ENCODE measurements around the gene ENGASE.
"Not testable (repeated sequence)": the region's sequence is repeated elsewhere in the genome, so short reads cannot be mapped to it uniquely, and the experiment has no call there.

ENGASE gene

DNA sequence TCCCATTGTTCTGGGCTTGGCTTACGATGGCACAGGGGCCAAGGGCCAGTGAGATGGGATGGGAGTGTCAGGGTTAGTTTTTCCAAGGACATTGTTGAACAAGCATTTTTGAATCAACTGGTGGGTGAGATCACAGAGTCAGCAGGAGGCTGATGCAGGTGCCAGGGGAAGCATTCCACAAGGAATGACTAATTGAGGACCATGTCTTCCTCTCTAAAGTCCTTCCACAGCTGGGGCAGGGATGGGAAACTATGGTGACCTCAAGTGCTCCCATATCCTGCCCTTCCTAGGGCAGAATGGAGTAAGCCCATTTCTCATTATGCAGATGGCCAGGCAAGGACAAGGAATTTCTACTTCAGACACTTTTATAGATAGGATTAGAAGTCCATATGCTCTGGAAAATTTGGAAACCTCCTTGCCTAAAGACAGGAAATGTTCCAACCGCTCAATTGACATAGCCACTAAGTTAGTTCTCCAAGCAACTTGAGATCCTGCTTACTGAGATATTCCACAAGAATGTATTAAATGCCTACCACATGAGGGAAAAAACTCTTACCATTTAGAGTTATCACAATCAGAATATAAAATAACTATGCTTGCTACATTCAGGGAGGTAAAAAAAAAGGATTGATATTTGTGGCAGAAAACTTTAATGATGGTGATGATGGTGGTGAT, 21.2 kb upstream of the ENGASE start:
- DNase-seq (ENCODE audit: low spot score) = no peak

DNA sequence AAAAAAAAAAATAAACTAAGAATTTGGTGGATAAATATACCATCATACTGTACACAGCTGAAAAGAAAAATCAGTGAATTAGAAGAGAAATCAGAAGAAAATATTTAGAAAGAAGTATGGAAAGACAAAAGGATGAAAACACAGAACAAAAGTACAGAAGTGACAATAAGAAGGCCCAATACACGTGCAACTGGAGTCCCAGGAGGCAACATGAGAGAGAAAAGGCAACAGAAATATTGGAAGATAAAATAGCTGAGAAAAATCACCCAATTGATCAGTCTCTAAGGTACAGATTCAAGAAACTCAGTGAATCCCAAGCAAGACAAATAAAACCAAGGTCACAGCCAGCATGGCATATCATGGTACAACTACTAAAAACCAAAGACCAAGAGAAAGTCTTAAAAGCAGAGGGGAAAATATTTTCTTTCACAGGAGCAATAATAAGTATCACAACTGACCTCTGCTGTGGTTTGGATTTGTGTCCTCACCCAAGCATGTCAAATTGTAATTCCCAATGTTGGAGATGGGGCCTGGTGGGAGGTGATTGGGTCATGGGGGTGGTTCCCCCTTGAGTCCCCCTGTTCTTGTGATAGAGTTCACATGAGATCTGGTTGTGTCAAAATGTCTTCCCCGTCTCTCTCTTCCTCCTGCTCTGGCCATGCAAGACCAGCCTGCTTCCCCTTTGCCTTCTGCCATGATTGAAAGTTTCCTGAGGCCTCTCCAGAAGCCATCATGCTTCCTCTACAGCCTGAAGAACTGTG, 20.2 kb upstream of the ENGASE start:
- DNase-seq (ENCODE audit: low spot score) = no peak

DNA sequence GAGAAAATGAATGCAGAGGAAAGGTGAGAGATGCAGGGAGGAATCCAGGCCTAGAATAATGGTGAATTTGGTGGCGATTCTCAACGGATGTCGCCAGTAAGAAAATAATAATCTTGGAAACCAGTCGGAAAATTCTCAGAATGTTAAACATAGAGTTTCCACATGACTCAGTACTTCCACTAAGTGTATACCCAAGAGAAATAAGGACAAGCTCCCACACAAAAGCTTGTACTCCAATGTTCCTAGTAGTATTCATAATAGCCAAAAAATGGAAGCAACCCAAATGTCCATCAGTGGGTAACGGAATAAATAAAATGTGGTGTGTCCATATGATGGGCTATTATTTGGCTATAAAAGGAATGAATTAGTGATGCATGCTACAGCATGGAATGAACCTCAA, 19.4 kb upstream of the ENGASE start:
- no peak for DNase-seq (ENCODE audit: low spot score)

DNA sequence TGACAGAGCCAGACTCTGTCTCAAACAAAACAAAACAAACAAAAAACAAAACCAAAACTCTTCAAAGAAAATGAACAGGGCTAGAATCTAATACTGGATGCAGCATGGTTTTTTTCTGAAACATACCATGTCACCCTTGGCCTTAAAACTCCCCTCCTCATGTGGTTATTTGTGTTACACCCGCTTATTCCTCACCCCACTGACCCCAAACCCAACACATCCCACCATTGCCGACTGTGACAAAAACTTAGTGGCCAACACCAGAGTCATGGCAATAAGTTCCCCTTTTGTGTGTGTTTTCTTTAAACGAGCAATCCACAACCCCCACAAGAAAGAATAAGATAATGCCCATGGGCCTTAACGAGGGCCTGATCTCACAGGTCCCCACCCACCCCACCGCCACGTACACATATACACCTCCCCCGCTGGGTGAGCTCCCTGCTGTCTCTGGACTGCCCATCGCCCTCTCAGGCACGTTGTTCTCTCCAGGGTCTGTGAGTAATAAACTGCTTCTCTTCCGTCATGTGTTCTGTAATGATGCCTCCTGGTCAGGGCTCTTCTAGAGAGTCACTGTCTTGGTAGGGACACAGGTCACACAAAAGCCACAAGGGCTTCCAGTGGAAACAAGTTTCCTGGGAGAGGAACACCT, 16.8 kb upstream of the ENGASE start:
- no peak for DNase-seq (ENCODE audit: low spot score)

DNA sequence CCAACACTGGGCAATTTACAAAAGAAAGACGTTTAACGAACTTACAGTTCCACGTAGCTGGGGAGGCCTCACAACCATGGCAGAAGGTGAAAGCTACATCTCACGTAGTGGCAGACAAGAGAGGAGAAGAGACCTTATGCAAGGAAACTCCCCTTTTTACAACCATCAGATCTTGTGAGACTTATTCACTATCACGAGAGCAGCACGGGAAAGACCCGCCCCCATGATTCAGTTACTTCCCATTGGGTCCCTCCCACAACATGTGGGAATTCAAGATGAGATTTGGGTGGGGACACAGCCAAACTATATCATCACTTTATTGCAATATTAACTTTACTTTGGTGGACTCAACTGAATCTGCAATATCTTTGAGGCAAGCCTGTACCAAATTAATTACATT, 11.9 kb upstream of the ENGASE start:
- DNase-seq (ENCODE audit: low spot score) = no peak

DNA sequence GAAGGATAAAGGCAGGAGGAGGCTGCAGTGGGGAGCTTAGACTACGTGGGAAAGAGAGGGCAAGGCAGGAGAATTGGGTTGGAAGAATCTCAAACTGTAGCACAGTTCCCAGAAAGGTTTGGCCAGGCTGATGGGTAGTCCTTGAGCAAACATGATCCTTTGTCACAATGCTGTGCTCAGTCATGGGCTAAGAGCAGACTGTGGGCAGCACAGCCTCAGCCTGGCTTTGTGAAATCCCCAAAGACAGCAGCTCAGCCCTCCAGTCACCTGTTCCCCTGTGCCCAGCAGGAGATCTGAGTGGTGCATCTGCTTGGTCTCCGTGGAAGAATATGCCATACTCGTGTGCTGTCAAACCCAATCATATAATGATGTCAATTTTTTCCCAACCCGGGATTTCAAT, 10.6 kb upstream of the ENGASE start:
- no peak for DNase-seq (ENCODE audit: low spot score)

DNA sequence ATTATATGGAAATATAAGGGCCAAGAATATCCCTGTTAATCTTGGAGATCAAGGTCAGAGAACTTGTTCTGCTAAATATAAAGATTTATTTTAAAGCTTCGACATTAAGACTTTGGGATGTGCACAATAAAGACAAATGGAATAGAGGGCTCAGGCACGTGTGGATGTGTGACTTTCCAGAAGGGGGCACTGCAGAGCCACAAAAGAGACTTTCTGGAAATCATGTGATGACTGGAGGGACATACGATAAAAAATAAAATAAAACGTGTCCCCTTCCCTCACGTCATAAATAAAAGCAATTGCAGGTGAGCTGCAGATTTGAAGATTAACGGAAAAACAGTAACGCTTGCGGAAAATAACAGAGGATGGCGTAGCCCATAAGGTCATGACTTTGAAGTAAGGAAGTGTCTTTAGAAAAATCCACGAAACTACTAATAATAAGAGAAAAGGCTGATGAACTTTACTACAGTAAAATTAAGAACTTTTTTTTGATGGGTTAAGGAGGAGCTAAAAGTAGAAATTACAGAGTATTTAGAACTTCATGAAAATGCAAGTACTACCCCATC, 9.4 kb upstream of the ENGASE start:
- DNase-seq (ENCODE audit: low spot score) = peak; percentile 44

DNA sequence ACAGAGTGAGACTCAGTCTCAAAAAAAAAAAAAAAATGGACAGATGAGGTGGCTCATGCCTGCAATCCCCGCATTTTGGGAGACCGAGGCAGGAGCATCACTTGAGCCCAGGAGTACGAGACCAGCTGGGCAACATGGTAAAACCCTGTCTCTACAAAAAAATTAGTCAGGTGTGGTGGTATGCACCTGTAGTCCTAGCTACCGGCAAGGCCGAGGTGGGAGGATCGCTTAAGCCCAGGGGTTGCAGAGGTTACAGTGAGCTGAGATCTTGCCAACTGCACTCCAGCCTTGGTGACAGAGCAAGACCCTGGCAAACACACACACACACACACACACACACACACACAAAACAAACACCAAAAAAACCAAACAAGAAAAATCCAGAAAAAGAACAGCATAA, 7.7 kb upstream of the ENGASE start:
- DNase-seq (ENCODE audit: low spot score) = no peak

DNA sequence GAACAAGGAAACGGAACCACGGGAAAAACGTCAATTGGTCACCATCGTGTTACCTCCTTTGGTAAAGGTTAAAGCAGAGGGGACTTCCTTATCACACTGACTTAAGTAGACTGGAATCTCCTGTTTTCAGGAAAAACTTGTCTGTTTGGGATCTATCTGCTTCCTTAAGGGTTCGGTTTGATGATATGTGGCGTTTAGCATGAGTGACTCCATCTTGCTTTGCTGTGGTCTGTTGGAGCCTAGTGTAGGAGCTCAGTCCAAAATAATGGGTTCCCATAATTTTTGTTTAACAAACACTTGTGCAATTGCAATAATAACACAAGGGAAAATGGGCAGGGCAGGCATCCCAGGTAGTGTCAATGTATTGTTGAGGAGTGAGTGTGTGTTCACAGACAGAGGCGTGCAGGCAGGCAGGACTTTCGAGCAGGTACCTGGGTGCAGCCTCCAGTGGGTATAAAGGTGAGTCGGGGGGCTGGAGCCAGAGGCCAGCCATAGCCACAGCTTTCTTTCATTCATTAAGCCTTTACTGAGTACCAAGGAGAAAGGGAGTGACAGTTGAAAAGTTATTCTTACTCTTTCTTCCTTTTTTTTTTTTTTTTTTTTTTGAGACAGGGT, 4.3 kb upstream of the ENGASE start:
- DNase-seq (ENCODE audit: low spot score) = no peak

DNA sequence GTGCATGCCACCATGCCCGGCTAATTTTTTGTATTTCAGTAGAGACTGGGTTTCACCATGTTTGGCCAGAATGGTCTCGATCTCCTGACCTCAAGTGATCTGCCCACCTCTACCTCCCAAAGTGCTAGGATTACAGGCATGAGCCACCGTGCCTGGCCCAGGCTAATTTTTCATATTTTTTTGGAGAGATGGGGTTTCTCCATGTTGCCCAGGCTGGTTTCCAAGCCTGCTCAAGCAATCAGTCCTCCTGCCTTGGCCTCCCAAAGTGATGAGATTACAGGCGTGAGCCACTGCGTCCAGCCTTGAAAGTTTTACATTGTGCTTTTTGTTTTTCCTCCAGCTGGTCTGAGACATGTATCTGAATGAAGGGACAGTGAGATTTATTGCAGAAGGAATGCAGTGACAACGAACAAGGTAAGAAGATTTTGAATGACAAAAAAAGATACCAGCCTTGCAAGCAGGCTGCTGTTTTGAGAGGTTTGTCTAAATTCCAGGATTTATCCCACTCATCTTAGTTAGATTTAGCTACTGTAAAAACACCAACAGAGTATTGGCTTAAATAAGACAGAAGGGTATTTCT, 3.4 kb upstream of the ENGASE start:
- DNase-seq (ENCODE audit: low spot score) = no peak

DNA sequence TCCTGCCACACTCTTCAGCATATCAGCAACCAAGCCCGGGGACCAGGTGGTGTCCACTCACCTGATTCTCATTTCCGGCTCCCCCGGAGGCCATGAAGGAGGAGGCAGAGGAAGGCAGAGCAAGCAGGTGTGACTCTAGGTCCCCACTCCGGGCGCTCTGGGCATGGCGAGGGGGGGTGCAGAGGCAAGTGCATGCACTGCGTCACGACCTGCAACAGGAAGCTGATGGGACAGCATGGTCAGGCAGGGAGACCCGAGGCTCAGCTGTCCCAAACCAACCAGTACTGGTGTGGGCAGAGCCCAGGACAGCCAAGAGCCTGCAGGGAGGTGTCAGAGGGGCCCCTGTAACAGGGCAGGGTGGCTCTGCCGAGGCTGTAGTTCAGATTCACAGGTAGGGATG, 2.1 kb upstream of the ENGASE start:
- no peak for DNase-seq (ENCODE audit: low spot score)

DNA sequence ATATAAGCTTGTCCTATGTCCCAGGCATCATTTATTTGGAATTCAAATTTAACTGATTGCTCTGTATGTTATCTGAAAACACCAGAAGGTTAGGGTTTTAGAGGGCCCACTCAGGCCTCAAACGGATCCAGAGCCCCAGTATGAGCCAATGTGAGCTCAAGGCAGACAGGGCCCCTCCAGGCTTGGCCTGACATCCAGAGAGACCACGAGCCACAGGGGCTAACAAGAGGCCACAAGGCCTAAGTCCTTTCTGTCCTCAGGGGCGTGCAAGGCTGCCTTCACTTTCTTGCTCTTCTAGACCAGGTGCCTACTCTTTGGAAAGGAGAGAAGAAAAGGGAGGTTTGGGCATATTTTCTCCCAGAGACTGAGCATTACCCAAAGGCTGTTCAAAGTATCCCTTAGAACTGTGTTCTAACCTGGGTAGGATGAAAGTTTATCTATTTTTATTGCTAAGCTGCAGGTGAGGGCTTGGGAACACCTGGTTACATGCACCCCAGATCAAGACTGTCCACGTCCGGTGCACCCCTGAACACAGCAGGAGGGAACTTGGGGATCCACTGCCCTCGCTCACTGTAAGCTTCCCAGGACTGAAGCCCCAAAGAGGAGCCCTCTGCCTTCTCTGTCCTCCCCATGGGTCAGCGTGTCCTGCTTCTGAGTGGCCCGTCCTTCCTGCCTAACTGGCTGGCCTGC, 1.5 kb upstream of the ENGASE start:
- no peak for DNase-seq (ENCODE audit: low spot score)

DNA sequence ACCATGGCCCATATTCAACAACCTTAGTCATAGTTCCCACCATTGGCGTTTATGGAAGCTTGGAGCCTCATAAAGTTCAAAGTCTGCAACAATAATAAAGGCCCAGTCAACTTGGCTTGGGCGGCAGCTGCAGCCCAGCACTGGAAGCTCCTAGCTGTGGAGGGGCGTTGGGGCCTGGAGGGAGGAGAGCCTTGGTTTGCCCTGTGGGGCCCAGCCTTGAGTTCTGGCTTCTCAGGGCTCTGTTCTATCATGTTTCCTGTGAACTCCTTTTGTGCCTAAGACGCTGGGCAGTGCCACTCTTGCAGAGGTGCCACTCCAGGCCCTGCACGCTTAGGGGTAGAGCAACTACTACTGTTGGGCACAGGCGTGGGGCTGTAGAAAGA, 927 bp upstream of the ENGASE start:
- DNase-seq (ENCODE audit: low spot score) = no peak

DNA sequence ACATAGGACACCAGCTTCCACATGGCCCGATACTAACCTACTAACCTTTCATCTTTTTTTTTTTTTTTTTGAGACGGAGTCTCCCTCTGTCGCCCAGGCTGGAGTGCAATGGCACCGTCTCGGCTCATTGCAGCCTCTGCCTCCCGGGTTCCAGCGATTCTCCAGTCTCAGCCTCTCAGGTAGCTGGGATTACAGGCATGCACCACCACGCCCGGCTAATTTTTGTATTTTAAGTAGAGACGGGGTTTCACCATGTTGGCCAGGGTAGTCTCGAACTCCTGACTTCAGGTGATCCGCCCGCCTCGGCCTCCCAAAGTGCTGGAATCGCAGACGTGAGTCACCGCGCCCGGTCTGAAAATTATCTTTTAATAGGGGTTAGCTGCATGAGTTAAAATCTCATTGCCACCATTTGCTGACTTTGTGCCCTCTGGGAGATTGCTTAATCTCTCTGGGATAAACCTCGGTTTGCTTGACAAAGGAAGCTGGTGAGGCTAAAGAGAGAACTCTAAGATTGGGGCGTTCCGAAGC, 439 bp upstream of the ENGASE start:
- DNase-seq (ENCODE audit: low spot score) = not testable (repeated sequence)

DNA sequence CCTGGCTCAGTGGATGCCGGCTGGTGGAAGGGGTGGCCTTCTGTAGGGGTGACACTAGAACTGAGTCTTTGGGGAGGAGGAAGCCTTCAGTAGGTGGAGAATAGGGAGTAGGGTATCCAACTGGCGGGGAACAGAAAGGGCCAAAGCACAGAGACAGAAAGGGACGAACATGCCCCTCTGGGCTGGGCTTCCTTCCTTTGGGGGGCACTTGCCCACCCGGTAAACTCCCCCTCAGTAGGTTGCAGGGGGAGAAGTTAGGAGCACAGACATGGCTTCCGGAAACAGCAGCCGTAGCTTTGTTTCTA, 774 bp downstream of the ENGASE start:
- DNase-seq (ENCODE audit: low spot score) = peak; percentile 19

DNA sequence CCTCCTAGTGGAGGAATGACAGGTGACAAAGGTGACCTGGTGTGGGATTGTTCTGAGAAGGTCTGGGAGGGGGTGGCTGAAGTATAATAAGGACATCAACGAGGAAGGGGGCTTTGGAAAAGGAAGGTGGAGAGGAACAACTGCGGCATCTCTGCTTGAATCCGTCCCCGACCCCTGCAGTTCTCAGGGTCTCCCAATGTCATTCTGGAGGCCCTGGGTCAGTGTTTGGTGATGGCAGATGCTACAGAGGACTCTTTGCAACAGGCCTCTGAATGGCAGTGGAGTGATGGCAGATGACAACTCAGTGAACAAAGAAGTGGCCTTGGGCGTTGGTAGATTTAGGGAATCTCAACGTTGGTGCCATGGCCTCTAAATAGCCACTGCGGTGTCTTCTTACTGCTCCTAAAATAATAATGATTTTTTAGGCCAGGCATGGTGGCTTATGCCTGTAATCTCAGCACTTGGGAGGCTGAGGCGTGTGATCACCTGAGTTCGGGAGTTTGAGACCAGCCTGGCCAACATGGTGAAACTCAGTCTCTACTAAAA, 1.3 kb downstream of the ENGASE start:
- DNase-seq (ENCODE audit: low spot score) = no peak

DNA sequence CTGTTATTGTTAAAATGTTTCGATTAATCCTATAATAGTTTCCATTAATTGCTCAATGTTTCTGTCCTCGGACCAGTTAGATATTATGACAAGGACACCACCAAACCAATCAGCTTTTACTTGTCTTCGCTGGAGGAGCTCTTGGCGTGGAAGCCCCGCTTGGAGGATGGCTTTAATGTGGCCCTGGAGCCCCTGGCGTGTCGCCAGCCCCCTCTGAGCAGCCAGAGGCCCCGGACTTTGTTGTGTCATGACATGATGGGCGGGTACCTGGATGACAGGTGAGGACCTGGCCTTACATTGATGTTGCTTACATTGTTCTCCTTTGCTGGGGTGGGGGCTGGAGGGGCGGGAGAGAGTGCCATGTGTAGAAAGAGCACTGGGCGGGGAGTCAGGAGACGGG, 3.0 kb downstream of the ENGASE start:
- DNase-seq (ENCODE audit: low spot score) = no peak

DNA sequence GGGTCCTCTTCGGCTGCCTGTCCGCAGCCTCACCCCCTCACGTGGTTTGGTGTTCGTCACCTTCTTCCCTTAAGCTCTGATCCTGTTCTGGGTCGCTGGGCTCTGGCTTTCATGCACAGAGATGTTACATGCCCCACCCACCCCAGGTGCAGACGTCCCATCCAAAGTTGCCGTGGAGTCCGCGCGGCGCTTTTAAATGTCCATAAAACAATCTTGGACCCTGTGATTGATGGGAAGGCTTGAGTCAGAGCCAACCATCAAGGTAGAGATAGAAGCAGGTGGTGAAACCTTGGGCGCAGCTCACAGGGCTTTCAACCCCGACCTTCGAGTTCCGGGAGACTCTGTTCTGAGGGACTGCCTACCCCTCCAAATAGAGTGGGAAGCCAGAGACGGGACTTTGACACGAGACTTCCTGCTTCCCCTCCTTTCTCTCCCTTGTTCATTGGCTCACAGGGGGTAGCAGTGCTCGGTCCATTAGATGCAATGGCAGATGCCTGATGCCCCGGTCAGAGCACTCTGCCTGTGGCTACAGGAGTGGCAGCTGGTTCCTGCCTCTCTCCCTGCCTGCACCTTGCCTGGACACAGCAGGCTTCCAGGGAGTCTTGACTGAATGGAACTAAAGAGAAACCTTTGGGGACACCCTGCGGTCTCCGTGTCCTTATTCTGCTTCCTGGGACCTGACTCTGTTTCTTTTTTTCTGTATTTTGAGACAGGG, 4.0 kb downstream of the ENGASE start:
- DNase-seq (ENCODE audit: low spot score) = no peak

DNA sequence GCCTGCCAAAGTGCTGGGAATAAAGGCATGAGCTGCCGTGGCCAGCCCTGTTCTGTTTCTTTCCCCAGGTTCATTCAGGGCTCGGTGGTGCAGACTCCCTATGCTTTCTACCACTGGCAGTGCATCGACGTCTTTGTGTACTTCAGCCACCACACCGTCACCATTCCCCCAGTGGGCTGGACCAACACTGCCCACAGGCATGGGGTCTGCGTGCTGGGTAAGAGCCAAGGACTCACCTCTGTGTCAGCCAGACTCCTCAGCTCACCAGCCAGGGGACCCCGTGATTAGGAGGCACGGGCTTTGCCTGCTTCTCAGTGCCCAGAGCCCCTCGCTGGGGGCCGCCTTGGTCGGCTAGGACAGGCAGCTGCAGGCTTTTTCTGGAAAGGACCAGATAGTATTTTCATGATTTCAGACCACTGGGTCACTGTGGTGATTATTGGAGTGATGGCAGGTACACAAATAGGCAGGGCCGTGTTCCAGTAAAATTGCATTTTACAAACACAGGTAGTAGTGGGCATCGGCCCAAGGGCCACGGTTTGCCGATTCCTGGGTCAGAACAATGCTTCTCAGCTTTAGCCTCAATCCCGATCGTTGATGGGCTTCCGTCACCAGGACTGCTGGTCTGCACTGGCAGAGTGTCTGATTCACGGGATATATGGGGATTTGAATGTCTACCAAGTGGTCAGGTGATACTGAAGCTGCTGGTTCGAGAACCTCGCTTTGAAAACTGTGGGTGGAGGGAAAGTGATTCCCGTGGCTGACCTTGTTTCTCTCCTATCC, 5.0 kb downstream of the ENGASE start:
- no peak for DNase-seq (ENCODE audit: low spot score)

DNA sequence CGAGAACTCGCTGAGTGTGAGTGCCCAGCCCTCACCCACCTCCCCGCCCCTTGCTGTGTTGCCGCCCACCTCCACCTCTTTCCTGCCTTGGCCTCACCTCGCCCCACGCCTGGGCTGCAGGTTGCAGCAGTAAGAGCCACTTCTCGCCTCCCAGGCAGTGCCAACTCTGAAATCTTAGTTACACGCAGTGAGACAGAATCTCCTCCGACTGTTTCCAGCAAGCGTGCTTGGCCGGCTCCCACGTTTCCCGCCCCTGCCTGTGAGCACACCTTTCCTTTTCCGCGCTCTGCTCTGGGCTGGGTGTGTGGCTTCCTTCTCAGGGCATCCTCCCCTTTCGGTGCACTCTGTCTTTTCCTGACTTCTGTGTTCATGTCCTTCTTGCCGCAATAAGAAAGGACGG, 5.7 kb downstream of the ENGASE start:
- no peak for DNase-seq (ENCODE audit: low spot score)

All from activated CD4-positive, alpha-beta T cell treated with anti-CD3 and anti-CD28 coated beads, Interleukin-2, Interleukin-4, amounts not matched to agents 100 ng/mL and 50 ng/mL, durations not matched to agents 16 hours and 8 hours (primary cell).